GM18858 (cell line): ENCODE measurements around the gene DYDC2.

ENCODE experiments used
- ATAC-seq: cut with Tn5 transposase; IDR thresholded peaks from one replicate; pipeline ENCODE4 v1.9.1; 2021; ENCODE audit not compliant: unreplicated experiment

The DYDC2 gene

DNA sequence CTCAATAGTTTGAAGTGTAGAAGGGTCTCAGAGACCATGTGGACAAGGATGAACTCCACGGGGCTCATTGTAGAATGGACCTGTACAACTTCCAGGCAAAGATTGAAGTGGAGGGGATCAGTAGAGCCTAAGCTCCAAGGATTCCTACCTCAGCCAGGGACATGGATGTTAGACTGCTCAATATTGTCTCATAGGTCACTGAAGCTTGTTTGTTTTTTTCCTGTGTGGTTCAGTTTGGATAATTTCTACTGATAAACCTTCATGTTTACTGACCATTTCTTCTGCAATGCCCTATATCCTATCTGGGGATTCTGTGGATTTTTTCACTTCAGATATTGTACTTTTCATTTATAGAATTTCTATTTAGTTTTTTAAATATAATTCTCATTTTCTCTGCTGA, 8.9 kb downstream of the DYDC2 start:
- no peak for ATAC-seq

DNA sequence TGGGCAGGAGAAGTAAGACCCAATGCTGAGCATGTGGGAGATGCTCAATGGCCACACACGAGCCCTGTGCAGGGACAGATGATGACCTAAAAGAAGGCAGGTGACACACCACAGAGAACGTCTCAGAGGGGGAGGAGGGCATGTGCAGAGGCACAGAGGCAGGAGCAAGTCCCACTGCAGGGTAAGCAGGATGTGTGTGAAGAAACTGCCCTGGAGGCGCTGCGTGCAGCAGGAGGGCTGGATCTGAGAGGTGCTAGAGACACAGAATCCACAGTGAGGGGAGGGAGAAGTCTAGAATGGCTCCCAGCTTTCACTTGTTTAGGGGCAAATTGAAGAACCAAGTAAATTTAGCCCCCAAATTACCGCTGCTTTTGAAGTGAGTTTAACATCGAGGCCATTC, 14.9 kb downstream of the DYDC2 start:
- no peak for ATAC-seq

DNA sequence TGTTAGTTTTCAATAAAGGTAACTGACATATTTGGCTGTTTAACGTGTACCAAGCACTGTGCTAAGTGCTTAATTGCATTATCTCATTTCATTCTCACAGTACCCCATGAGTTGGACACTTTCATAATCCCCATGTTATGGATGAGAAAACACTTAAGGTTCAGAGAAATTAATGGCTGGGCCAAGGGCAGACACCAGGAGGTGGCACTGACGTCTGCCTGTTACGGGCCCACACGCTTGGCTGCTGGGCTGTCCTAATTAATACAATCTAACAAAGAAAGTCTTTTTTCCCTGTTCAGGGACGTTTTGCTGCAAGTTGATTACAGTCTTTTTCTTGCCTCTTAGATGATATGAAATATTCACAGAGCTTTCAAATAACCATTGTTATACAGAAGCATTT, 16.1 kb downstream of the DYDC2 start:
- no peak for ATAC-seq

DNA sequence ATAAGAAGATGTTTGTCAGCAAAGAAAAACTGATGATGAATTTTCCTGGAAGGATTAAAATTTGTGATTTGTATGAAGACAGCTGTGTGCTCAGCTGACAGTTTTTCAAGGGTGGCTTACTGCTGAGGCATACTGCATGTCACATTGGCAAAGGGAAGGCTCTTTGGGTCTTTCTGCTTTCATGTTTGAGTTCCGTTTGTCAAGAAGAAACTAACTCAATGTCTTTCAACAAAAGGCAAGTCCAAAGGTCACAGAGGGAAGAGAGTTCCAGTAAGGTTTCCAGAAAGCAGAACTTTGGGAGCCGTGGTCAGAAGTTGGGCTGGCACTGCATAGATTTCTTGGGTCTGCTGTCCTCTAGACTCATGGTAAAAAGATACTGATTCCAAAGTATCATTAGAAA, 16.9 kb downstream of the DYDC2 start:
- no peak for ATAC-seq

DNA sequence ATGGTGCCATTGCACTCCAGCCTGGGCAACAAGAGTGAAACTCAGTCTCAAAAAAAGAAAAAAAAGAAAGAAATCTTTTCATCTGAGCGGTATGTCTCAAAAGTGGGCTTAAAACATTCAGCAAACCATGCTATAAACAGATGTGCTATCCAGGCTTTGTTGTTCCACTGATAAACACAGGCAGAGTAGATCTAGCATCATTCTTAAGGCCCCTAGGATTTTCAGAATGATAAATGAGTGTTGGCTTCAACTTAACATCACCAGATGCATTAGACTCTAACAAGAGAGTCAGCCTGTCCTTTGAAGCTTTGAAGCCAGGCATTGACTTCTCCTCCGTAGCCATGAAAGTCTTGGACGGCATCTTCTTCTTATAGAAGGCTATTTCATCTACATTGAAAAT, 23.1 kb downstream of the DYDC2 start:
- ATAC-seq, result no peak

DNA sequence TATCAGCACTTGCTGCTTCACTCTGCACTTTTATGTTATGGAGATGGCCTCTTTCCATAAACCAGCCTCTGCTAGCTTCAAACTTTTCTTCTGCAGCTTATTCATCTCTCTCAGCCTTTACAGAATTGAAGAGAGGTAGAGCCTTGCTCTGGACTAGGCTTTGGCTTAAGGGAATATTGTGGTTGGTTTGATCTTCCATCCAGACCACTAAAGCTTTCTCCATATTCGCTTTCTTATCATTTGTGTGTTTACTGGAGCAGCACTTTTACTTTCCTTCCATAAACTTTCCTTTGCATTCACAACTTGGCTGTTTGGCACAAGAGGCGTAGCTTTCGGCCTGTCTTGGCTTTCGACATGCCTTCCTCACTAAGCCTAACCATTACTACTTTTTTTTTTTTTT, 23.6 kb downstream of the DYDC2 start:
- ATAC-seq, result no peak

DNA sequence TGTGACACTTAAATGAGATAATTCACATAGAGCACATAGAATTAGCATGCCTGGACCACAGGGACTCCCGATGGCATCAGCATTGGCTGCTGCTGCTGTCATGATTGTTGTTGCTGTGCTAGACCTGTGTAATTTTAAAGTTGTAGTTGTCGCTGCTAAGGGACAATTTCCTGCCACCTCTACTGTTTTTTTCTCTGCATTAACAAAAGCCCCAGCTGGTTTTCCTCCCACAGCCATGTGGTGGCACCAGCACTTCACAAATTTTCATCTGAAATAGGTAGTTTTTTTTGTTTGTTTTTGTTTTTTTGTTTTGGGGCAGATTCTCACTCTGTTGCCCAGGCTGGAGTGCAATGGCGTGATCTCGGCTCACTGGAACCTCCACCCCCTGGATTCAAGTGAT, 26.4 kb downstream of the DYDC2 start:
- ATAC-seq, result no peak

DNA sequence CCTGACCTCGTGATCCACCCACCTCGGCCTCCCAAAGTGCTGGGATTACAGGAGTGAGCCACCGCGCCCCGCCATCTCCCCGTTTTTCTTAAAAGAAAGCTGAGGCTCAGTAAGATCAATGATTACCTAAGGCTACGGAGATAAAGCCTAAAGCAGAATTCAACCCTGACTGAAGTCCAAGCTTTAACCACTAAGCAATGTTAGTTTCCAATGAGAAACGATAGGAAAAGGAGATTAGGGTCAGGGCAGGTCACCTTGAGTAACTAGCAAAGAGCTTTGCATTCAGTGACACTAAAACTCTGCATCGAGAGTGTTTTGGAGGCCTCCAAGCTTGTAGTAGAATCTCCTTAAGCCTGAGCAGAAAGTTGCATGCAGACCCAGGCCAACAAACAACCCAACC, 34.2 kb downstream of the DYDC2 start:
- no peak for ATAC-seq

DNA sequence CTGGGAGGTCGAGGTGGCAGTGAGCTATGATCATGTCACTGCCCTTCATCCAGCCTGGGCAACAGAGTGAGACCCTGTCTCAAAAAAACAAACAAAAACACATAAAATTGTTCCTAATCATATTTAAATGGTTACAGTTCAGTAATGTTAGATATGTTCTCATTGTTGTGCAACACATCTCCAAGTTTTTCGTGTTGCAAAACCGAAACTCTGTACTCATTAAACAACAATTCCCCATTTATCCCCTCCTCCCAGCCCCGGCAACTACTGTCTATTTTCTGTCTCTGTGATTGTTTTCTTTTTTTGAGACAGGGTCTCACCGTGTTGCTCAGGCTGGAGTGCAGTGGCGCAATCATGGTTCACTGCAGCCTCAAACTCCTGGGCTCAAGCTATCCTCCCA, 35.7 kb downstream of the DYDC2 start:
- no peak for ATAC-seq

DNA sequence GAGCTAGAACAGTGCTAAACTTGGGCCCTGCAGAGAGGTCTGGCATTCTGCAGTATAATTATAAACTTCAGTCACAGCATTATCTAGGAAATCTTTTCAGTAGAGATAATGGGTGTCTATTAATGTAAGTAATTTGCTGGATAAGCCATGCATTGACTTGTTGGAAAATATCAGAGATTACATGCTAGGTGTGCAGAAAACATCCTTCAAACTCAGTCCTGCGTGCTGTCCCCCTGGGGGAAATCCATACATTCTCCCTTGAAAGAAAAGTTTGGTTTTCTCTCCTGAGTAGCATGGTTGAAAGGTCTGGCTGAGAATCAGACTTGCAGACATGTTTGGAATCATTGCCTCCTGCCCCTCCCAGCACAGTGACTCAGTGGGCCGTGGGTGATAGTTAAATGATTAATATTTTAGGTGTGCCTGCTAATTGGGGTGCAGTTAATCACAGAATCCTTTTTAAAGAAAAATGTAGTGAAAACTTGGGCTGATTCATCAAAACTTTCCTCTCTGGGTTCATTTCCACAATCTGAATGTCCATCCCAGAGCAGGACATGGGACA, 37.9 kb downstream of the DYDC2 start:
- no peak for ATAC-seq

DNA sequence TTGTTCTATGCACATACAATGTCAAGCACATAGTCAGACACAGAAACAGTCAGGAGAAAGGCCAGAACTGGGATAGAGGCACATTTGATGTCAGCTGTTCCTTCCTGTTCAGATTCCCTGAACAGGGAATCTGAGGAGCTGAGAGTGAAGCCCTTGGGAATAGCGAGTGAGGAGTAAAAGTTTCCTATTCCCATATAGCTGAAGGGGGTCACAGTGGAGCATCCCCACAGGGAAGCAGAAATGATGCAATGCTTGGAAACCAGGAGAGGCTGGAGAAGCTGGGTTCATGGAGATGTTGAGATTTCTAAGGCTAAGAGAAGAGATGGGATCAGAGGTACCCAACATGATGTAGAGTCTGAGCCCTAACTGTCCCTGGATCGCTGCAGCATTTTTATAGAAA, 40.4 kb downstream of the DYDC2 start:
- ATAC-seq, result no peak

DNA sequence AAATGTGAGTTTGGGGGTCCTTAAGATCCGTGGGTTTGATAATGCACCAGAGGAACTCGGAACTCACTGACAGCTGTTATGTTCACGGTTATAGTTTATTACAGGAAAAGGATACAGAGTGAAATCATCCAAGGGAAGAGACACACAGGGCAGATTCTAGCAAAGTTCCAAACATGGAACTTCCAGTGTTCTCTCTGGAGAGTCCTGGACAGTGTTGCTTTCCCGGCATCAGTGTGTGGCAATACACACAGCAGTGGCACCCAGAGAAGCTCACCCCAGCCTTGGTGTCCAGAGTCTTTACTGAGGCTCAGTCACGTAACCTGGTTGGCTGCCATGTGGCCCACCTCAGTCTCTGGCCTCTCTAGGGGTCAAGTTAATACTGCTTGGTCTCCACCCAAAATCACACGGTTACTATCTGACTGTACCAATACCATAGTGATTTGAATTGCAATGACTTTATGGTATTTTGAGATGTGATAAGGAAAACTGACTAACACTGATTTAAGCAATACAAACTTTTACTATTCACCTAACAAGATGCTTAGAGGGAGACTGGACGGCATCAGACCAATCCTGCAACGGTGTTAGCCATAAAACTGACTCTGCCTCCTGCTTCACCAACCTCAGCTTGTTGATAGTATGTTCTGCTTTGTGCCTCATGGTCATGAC, 43.7 kb downstream of the DYDC2 start:
- no peak for ATAC-seq

DNA sequence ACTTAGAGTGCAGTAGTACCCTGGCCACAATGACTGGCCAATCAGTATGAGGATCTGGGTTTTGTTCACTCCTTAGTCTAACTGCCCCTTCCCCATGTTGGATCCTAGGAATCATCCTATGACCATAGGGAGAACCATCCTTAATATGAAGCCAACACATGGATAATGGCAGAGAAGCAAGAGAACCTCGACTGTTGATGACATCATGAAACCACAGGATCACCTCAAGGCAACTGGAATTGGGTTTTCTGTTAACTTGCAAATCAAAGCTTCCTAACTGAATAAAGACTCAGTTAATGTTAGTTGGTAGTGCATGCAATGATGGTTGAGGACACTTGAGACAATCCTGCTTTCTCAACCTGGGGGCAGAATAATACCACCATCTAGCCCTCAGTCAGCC, 48.5 kb downstream of the DYDC2 start:
- no peak for ATAC-seq

DNA sequence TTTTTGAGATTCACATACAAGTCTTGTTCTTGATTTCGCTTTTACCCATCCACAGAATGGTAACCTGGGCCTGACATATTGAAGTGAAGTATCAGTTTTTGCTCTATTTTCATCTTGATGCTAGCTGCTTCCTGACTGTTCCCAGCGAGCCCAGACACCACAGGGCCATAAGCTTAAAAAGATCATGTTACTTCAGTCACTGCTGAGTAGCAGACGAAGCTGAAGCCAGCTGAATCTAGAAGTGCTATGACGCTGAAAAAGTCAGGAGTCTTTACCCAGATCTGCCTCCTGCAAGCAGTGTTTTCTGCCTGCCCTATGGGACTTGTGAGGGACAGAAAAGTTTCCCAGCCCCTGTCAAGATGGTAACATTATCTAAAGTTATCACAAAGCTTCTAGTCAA, 49.0 kb downstream of the DYDC2 start:
- no peak for ATAC-seq

DNA sequence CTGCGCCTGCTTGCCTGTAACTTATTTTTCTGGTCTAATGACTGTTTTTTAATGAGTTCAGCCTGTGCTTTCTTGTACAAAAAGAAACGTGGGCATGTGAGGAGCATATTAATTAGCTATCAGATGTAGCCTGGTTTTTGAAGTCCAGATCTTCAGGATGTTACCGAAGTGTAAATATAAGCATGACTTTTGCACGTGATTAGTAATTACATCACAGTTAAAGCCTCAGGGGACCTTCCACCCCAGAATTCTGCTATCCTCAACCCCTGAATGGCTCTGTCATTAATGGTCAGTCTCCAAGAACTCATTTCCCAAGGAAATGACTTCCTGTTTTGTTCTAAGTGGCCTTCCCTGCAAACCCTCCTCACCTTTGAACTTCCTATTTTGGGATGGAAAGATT, 49.6 kb downstream of the DYDC2 start:
- ATAC-seq, result no peak

DNA sequence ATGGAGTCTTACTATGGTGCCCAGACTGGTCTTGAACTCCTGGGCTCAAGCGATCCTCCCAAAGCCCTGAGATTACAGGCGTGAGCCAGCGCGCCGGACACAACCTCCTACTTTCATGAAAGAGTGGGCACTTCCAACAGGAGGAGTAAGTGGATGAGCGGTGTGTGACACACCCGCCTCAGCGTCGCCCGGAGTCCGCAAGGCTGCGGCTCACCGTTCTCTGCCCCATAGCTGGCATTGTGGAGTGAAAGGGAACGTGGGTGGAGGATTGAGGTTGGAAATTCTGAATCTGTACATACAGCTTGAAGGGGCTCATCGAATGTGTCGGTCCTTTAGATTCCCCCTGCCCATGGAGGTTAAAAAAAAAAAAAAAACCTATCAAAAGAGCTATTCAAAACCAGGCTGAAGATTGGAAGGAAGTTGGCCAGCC, 51.2 kb downstream of the DYDC2 start:
- peak; percentile 5 for ATAC-seq

DNA sequence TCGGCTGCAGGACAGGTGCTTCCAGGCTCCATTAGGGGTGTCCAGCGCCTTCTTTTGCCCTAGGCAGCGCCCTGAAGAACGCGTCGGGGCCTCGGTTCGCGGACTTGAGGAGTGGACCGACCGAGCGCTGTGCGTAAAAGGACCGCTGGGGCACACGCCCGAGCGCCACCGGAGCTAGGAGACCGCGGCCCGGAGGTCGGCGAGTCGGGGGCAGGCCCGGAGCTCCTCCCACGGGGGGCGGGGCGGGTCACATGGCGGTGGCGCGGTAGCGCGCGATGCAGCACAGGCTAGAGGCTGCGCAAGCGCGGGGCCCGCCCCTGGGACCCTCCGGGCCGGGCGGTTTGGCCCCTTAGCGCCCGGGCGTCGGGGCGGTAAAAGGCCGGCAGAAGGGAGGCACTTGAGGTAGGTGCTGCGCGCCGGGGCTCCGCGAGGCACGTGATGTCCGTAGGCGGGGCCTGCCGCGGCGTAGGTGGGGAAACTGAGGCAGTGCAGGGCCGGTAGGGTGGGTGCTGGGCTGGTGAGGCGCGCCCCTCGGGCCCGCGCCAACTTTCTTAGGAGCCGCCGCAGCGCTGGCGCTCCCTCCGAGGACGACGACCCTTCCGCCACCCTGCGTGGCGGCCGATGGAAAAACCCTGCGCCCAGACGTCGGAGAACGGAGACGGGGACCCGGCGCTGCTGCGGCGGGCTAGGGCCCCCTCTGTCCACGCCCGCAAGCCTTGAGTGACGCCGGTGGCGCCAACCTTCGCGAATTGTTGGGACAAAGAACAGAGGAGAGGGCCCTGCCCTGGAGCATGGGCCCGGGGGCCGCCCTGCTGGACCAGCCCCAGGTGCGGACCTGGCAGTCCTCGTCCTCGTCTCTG, 51.9 kb downstream of the DYDC2 start, which contains the start of gene PRXL2A:
Gene PRXL2A, plus strand, starts transcription at position 310 of the 860 bp plus-strand sequence. CDS start 11,917 bp downstream, outside the sequence.
- ATAC-seq, result peak; percentile 86

DNA sequence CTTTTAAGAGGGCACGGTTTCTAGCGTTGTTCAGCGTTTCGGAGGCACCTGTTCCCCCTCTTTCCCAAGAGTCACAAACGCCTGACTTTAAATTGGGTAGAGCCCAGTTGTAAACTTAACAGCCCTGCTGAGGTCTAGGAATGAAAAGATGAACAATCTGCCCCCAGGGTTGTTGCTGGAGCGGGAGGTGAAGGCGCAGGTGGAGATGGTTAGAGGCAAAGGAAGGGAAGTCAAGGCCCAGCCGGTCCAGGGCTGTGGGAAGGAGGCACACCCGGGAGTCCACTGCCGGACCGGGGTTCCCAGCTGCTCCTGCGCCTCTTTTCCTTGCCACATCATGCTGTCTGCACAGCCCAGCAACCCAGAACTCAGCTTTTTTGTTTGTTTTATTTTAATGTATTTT, 52.5 kb downstream of the DYDC2 start:
- ATAC-seq, result no peak

DNA sequence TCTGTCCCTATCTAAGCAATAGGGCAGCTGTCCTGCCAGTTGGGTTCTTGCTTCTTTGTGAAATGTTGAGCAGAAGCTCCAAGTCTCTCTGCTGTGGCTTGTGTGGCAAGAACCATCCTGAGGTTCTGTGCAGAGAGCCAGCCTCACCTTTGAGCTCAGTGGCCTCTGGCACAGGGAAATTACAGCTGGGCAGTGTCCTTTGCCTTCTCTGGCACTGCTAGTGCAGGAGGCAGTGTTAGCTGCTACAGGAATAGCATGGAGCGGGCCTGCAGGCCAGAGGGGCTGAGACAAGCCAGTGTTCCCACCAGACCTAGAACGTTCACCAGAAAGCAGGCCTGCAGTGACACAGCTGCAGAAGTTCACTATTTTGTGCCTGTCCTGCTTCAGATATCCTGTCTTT, 53.5 kb downstream of the DYDC2 start:
- ATAC-seq, result no peak

DNA sequence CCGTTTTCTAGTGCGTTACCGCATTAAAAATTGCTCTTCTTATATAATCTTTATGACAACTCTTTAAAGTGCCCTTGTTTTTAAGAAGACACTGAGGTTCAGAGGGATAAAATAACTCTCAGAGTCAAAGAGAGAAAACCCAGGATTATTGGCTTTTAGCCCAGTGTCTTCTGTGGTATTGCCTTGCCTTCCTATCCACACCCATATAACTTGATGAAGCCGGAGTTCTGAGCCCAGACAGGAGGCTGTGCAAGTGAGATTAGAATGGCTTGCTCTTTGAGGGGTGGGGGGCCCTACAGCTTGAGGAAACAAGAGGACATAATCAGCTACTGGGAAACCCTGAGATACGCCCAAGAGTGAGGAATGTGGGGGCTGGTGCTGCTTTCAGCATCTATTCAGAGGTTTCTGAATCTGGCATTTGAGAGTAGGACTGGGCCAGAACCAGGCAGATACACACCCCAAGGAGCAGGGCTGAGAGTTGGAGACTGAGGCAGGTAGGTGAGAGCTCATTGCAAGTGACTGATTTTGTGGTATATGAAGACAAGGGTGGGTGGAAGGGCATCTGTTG, 54.1 kb downstream of the DYDC2 start:
- no peak for ATAC-seq

DNA sequence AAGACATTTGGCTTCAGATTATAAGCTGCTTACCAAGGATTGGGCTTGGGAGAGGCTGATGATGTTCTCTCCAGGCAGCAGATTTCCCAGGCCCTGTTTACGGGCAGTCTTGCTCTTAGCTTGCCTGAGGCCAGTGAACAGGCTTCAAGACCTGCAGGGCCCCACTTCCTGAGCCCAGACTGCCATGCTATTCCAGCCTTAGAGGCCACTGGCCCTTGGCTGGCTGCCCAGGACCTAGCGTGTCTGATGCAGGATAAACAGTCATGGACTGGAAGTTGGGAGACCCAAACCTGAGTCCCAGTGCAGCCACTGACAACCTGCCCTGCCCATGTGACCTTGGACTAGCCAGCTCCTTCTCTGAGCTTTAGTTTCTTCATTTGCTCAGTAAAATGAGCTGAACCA, 54.7 kb downstream of the DYDC2 start:
- no peak for ATAC-seq

DNA sequence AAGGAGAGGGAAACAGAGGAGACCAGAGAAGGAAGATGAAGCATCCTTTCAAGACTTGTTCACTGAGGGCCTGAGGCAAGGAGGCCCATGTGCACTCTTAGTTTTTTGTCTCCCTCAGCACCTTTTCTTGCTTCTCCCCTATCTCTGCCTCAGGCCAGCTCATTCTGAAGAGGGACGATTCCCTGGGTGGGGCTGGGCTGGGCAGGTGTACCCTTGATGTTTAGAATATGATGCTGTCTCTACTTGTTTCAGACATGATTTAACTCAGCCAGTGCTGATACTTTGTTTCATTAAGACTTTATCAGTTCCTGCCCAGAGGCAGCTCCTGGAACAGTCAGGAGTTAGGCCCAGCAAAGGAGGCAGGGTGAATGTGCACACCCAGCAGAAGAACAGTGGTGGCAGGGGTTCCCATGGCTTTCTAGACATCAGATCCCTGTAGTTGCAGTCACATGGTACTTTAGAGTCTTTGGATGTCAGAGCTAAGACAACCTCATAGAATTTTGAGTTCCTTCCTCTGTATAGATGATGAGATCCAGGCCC, 55.2 kb downstream of the DYDC2 start:
- no peak for ATAC-seq
